RWPE1 (cell line): ENCODE results near the gene EMP1.
A peak's percentile ranks its signal among the peaks of the same experiment; 100 is the strongest.

Experiments used
- CTCF ChIA-PET: fragments of 350-600 bp; sonication (Branson Sonifier 250); formaldehyde crosslinking; extraction: SDS; loops from one replicate; lab custom pipeline; 2021; lab: Yijun Ruan, JAX
- POLR2A ChIA-PET: fragments of 400-600 bp; formaldehyde crosslinking; extraction: SDS; loops from one replicate; lab custom pipeline; 2020; ENCODE audit warnings: antibody characterized with exemption; ENCODE audit not compliant: low non-redundant PET; lab: Yijun Ruan, JAX
- DNase-seq: peaks from one replicate; pipeline ENCODE4 v3.0.0; 2012; ENCODE audit warnings: low spot score
- H3K27ac ChIP-seq: fragments of 450-650 bp; 2 replicates; pipeline ENCODE4 v1.5.1; 2017
- CTCF ChIP-seq: fragments of 450-650 bp; conservative IDR thresholded peaks from 2 replicates; pipeline ENCODE4 v1.5.1; 2017; ENCODE audit warnings: low read depth, mild to moderate bottlenecking

EMP1 gene

DNA sequence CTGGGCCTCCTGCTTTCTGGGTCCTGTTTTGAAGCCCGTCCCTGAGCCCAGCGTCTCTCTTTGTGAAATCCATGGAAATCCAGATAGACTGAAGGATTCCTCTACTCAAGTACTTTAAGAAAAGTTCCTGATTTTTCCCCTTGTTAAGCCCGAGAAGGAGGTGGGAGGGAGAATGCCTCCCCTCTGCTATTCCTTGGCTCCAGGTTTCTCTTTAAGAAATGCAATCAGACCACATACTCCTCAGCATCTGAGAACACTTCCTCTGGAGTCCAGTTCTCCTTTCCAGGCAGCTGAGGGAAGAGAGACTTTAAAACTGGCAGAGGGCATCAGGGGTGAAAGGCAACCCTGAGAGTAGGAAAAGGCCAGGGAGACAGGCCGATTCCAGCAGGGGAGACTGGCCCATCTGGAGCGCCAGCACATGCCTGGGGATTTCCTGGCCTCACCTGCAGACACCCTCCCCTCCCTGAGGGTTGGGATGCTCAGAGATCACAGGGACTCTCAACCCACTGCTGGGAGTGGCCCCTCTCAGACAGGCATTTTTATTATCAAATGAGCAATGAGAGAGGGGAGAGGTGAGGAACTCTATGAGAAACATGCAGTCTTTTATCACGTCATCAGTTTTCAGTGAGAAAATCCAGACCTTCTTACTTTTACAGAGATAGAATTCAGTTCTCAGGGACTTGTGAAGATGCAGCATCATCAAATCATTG lies 2.0 kb upstream of the EMP1 start:
- ChIA-PET CTCF (no interaction called here), POLR2A (no interaction called here)
- peak overlapping the region; percentile 49 for H3K27ac ChIP-seq
- TF ChIP-seq CTCF = no peak
- peak; percentile 60 for DNase-seq

GRCh38 chr12:13195250-13195649 lies 1.3 kb upstream of the EMP1 start:
- POLR2A ChIA-PET = no interaction called here
- TF ChIP-seq CTCF = no peak
- DNase-seq = no peak
- no peak overlapping the region for H3K27ac ChIP-seq
- CTCF ChIA-PET = interaction anchor here (1.0 kb wide), 1 partner anchor 61 kb away, joined by 3 read pairs; no protein-coding TSS in a partner anchor

GRCh38 chr12:13195785-13196129 lies 769 bp upstream of the EMP1 start:
- peak overlapping the region; percentile 88 for H3K27ac ChIP-seq
- ChIA-PET CTCF (interaction anchor here (1.0 kb wide), 1 partner anchor 60 kb away, joined by 3 read pairs; no protein-coding TSS in a partner anchor), POLR2A (no interaction called here)
- DNase-seq = no peak
- TF ChIP-seq CTCF = no peak

GRCh38 chr12:13197032-13197431 lies 506 bp downstream of the EMP1 start:
- TF ChIP-seq CTCF = no peak
- CTCF ChIA-PET = interaction anchor here (0.6 to 1.5 kb wide), 2 partner anchors 15 to 60 kb away, joined by 3 to 6 read pairs; no protein-coding TSS in a partner anchor
- H3K27ac ChIP-seq = peak overlapping the region; percentile 88
- no peak for DNase-seq
- POLR2A ChIA-PET = interaction anchor here (1.2 kb wide), 1 partner anchor 97 kb away, joined by 4 read pairs; no protein-coding TSS in a partner anchor

DNA sequence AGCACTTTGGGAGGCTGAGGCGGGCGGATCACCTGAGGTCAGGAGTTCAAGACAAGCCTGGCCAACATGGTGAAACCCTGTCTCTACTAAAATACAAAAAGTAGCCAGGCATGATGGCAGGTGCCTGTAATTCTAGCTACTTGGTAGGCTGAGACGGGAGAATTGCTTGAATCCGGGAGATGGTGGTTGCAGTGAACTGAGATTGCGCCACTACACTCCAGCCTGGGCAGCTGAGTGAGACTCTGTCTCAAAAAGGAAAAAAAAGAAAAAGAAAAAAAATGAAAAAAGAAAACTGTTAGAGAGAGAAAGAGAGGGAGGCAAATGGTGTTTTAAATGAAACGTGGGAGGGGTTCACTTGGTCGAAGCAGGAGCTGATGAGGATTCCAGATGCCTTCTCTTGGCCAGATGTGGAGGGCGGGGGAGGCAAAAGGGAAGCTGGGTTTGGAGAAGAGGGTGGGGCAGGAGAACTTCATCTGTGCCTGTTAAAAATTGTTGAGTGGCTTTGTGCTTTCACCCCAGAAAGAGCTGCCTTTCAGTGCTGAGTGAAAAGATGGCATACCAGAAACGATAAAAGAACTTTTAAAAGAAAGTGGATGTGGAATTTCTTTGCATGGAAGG lies 1.1 kb downstream of the EMP1 start:
- no peak for TF ChIP-seq CTCF
- CTCF ChIA-PET = interaction anchor here (1.5 kb wide), 1 partner anchor 15 kb away, joined by 6 read pairs; no protein-coding TSS in a partner anchor
- no peak for DNase-seq
- H3K27ac ChIP-seq = peak overlapping the region; percentile 88
- POLR2A ChIA-PET = interaction anchor here (1.2 kb wide), 1 partner anchor 98 kb away, joined by 4 read pairs; no protein-coding TSS in a partner anchor

DNA sequence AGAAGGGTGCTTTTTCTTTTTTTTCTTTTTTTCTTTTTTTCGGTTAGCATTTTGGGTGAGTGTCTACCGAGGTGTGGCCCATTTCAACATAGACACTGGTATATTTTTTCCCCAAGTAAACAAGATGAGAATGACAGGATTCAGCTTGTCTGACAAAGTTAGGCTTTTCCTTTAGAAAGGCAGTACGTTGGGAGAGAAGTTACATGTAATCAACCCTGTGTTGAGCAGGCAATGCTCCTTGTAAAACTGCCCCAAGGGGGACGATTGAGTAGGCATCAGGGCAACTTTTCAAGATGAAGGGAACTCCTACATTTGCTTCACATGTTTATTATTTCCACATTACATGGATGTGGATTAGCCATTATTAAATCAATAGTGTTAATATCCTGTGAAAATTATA lies 1.7 kb downstream of the EMP1 start:
- no peak for TF ChIP-seq CTCF
- ChIA-PET CTCF (interaction anchor here (1.0 to 1.5 kb wide), 2 partner anchors 13 to 14 kb away, joined by 3 to 6 read pairs; no protein-coding TSS in a partner anchor), POLR2A (interaction anchor here (1.2 kb wide), 1 partner anchor 99 kb away, joined by 4 read pairs; no protein-coding TSS in a partner anchor)
- H3K27ac ChIP-seq = peak overlapping the region; percentile 88
- no peak for DNase-seq
